ENCODE measurements around the gene TNFRSF11A. TPM values are rescaled to one million over a fixed set of nuclear protein-coding genes. Genes with fewer than 3 reads are reported as not detected.

Gene TNFRSF11A
- total RNA-seq, 4 donors from 2014 or later, result 5.5 to 25.8 (median 8.6) TPM

DNA sequence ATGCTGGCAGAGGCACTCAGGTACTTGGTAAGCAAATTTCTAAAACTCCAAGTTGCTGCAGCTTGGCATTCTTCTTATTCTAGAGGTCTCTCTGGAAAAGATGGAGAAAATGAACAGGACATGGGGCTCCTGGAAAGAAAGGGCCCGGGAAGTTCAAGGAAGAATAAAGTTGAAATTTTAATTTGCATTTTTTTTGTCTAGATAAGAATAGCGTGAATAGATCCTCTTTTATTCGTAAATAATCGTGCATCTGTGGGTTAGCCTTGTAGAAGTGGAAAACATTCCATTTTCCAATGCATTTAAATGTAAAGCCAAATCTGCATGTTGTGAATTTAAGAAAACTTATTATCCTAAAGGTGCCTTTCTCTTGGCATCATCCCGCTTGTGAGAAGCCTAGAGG, 61.0 kb downstream of the TNFRSF11A start:
- Histone ChIP-seq H3K27me3 (no peaks in the 10 kb centered on the region), H3K36me3 (no peaks in the 10 kb centered on the region), H3K27ac (no peak overlapping the region), H3K4me1 (no peaks in the 10 kb centered on the region), H3K4me3 (no peak overlapping the region), H3K9me3 (no peaks in the 10 kb centered on the region)
- no peak for TF ChIP-seq POLR2A (IDR thresholded peaks at IDR 0.05)
- TF ChIP-seq, protein P1, sequence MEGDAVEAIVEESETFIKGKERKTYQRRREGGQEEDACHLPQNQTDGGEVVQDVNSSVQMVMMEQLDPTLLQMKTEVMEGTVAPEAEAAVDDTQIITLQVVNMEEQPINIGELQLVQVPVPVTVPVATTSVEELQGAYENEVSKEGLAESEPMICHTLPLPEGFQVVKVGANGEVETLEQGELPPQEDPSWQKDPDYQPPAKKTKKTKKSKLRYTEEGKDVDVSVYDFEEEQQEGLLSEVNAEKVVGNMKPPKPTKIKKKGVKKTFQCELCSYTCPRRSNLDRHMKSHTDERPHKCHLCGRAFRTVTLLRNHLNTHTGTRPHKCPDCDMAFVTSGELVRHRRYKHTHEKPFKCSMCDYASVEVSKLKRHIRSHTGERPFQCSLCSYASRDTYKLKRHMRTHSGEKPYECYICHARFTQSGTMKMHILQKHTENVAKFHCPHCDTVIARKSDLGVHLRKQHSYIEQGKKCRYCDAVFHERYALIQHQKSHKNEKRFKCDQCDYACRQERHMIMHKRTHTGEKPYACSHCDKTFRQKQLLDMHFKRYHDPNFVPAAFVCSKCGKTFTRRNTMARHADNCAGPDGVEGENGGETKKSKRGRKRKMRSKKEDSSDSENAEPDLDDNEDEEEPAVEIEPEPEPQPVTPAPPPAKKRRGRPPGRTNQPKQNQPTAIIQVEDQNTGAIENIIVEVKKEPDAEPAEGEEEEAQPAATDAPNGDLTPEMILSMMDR (IDR thresholded peaks at IDR 0.05), result no peak
- no peak for TF ChIP-seq EP300 (IDR thresholded peaks at IDR 0.05)
- WGBS, 2 donors, result 84 to 89% methylated on average over 5 of the region's 5 CpGs
- DNase-seq (ENCODE audit: low spot score in 2 of 2), result no peak

DNA sequence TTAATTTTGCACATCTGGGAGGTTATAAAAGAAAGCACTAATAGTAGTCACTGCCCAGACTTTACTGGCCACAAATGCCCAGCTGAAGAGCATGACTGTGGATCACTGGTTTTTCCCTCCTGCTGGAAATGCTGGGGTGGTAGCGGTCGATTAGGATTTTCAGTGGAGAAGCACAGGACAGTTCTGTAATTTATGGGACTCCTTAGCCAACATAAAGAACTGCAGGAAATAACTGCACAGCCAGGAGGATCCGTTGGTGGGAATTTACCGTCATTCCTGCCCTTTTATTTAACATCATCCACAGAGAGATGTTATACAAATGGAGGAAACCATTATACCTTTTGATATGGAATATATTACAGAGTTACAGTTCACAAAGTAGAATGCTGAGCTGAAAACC, 61.5 kb downstream of the TNFRSF11A start:
- TF ChIP-seq, protein P1 (IDR thresholded peaks at IDR 0.05), result no peak
- TF ChIP-seq POLR2A (IDR thresholded peaks at IDR 0.05), result no peak
- Histone ChIP-seq H3K4me3 (no peak overlapping the region), H3K27ac (no peak overlapping the region), H3K27me3 (no peaks in the 10 kb centered on the region), H3K36me3 (no peaks in the 10 kb centered on the region), H3K4me1 (no peaks in the 10 kb centered on the region), H3K9me3 (no peaks in the 10 kb centered on the region)
- WGBS, 2 donors, result 57 to 61% methylated on average over 4 of the region's 4 CpGs
- no peak for DNase-seq (ENCODE audit: low spot score in 2 of 2)

DNA sequence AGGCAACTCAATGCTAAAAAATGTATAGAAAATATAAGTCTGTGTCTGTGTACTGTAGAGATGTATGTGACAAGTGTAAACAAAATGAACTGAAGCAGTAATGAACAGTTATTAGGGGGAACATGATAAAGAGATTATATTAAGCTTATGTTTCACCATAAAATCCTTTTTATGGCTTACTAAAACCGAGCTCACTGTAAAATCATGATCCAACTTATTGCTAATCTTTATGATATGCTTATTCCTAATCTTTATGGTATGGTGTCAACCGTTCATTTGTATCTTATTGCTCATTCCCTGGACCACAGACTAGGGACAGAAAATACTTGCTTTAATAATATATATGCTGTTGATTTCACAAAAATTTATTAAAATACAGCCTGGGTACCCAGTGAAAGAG, 62.1 kb downstream of the TNFRSF11A start:
- Histone ChIP-seq H3K36me3 (no peaks in the 10 kb centered on the region), H3K4me3 (no peak overlapping the region), H3K9me3 (no peaks in the 10 kb centered on the region), H3K27me3 (no peaks in the 10 kb centered on the region), H3K4me1 (no peaks in the 10 kb centered on the region), H3K27ac (no peak overlapping the region)
- 77 to 80% methylated on average over 2 of the region's 2 CpGs for WGBS, 2 donors
- TF ChIP-seq POLR2A (IDR thresholded peaks at IDR 0.05) (no peak), EP300 (IDR thresholded peaks at IDR 0.05) (no peak)
- TF ChIP-seq, protein P1 (IDR thresholded peaks at IDR 0.05), result no peak
- DNase-seq (ENCODE audit: low spot score in 2 of 2), result no peak

DNA sequence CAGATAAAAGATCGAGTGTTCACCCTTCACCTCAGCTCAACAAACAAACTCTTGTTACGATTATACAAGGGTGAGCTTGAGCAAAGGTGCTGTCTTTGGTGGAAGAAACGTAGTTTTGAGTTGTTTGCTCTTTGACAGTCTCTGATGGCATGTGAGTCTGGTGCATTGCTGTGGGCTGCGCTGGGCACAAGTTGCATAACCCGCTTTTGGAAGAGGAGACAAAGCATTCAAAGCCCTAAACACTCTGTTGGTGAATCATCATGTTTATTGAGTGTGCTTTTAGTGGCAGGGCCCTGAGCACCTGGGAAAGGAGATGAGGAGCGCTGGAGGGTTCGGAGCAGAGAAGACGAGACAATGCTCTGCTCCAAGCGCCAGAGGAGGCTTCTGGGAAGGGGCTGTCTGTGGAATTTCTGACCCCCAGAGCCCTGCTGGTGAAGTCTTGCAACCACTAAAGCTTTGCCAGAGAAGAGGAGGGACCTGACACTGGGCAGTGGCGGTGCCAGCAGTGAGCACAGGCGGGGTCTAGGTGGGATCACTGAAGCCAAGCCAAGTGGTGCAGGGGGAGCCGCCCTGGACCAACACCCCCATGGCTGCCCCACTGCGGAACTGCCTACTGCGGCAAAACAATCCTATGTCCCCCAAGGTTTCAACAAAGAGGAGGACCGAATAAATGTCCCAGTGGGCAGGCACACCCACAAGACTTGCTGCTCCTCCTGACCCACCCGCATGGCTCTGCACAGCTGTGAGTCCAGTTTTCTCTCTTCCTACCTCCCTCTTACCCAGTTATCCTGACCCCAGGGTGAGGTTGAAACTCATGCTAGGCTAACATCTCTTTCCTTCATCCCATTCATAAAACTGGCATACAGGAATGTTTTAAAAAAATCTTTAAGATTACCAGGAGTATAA, 64.0 kb downstream of the TNFRSF11A start:
- no peaks in the 10 kb centered on the region for H3K27me3 ChIP-seq
- WGBS, 2 donors, result 87 to 89% methylated on average over 16 of the region's 16 CpGs
- no peak overlapping the region for H3K4me3 ChIP-seq
- DNase-seq (ENCODE audit: low spot score in 2 of 2), result no peak
- H3K9me3 ChIP-seq, result no peaks in the 10 kb centered on the region
- H3K36me3 ChIP-seq, result no peaks in the 10 kb centered on the region
- no peak overlapping the region for H3K27ac ChIP-seq
- TF ChIP-seq POLR2A (IDR thresholded peaks at IDR 0.05), result no peak
- TF ChIP-seq EP300 (IDR thresholded peaks at IDR 0.05), result no peak
- TF ChIP-seq, protein P1 (IDR thresholded peaks at IDR 0.05), result no peak
- H3K4me1 ChIP-seq, result no peaks in the 10 kb centered on the region

DNA sequence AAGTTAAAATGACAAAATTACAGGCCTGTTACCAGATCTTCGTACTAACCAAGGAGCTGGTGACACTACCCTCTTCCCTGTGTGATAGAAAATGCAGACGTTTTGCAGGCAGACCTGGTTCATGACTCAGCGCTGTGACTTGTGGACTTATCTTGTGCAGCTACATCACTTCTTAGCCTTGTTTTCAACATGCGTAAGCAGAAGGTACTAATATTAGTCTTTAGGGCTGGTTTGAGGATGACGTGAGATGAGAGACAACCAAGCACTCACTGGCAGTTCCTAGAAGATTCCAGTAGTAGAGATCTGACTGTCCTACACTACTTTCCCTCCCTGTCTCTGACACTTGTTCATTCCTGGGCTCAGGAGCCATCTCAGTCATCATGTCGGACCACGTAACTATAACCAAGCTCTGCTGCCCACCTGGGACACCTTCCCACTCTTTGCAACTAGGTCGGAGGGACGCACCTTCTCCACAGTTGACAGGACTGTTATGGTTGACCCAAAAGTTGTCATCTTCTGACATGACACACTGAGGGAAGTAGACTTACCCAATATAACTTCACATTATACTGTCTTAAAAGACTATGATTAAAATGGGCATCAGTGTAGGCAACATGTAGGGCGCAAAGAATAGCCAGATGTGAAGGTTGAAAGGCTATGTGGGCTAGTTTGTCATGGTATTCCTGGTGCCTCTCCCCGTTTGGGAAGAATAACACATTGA, 64.8 kb downstream of the TNFRSF11A start:
- no peak for TF ChIP-seq POLR2A (IDR thresholded peaks at IDR 0.05)
- no peak for TF ChIP-seq EP300 (IDR thresholded peaks at IDR 0.05)
- TF ChIP-seq, protein P1 (IDR thresholded peaks at IDR 0.05), result no peak
- WGBS, 2 donors, result 85 to 87% methylated on average over 11 of the region's 11 CpGs

More for the DNA sequence above, 64.8 kb downstream of the TNFRSF11A start:
- H3K9me3 ChIP-seq, result no peaks in the 10 kb centered on the region
- H3K27ac ChIP-seq, result no peak overlapping the region
- H3K27me3 ChIP-seq, result no peaks in the 10 kb centered on the region
- no peaks in the 10 kb centered on the region for H3K36me3 ChIP-seq
- no peaks in the 10 kb centered on the region for H3K4me1 ChIP-seq
- no peak overlapping the region for H3K4me3 ChIP-seq
- no peak for DNase-seq (ENCODE audit: low spot score in 2 of 2)

Measured in tibial nerve (tissue), 4 donors.